ENCODE results near the gene DEFB127.

DEFB127 gene

DNA sequence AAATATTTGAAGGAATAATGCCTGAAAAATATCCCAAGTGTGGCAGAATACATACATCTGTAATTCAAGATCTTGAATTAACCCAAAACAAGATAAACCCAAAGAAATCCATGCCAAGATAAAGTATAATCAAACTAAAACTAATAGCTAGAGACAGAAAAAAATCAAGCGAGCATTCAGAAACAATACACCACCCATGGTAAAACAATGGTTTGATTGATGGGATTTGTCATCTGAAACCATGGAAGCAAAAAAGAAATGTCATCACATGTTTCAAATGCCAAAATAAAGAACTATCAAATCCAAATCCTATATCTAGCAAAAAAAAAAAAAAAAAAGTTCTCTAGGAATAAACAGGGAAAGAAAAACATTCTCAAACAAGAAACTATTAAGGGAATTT, 5.1 kb upstream of the DEFB127 start:
- DNase-seq (ENCODE audit: low read depth), result no peak
- TF ChIP-seq, protein P1, sequence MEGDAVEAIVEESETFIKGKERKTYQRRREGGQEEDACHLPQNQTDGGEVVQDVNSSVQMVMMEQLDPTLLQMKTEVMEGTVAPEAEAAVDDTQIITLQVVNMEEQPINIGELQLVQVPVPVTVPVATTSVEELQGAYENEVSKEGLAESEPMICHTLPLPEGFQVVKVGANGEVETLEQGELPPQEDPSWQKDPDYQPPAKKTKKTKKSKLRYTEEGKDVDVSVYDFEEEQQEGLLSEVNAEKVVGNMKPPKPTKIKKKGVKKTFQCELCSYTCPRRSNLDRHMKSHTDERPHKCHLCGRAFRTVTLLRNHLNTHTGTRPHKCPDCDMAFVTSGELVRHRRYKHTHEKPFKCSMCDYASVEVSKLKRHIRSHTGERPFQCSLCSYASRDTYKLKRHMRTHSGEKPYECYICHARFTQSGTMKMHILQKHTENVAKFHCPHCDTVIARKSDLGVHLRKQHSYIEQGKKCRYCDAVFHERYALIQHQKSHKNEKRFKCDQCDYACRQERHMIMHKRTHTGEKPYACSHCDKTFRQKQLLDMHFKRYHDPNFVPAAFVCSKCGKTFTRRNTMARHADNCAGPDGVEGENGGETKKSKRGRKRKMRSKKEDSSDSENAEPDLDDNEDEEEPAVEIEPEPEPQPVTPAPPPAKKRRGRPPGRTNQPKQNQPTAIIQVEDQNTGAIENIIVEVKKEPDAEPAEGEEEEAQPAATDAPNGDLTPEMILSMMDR (conservative IDR thresholded peaks at IDR 0.05; ENCODE audit: low read depth, low read length), result no peak
- H3K4me3 ChIP-seq (ENCODE audit: low read length), result no peak overlapping the region

GRCh38 chr20:164618-165017, 7.4 kb downstream of the DEFB127 start:
- TF ChIP-seq, protein P1 (conservative IDR thresholded peaks at IDR 0.05; ENCODE audit: low read depth, low read length), result no peak
- DNase-seq (ENCODE audit: low read depth), result no peak
- no peak overlapping the region for H3K4me3 ChIP-seq (ENCODE audit: low read length)

DNA sequence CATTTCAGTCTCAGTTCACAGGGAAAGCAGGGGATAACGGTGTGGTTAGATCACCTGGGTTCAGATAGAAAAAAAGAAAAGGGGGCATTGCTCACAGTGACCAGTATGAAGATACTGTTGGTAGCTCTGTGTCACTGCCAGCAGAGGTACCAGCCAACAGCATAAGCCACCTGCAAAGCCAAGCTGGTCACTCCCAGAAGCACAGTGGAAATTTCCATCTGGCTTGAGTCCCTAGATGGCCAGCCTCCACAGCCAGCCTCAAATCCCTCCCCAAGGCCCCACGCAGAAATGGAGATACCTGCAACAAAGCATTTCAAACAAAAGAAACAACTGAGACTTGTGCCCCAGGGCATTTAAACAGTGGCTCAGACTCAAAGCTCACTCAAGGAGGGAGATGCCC, 11.6 kb downstream of the DEFB127 start:
- DNase-seq (ENCODE audit: low read depth), result no peak
- TF ChIP-seq, protein P1 (conservative IDR thresholded peaks at IDR 0.05; ENCODE audit: low read depth, low read length), result no peak
- no peak overlapping the region for H3K4me3 ChIP-seq (ENCODE audit: low read length)

- no peak overlapping the region for H3K4me3 ChIP-seq (ENCODE audit: low read length)
- DNase-seq (ENCODE audit: low read depth), result no peak
- TF ChIP-seq, protein P1 (conservative IDR thresholded peaks at IDR 0.05; ENCODE audit: low read depth, low read length), result no peak
These were observed 27.0 kb downstream of the DEFB127 start for GRCh38 chr20:184288-184687.

DNA sequence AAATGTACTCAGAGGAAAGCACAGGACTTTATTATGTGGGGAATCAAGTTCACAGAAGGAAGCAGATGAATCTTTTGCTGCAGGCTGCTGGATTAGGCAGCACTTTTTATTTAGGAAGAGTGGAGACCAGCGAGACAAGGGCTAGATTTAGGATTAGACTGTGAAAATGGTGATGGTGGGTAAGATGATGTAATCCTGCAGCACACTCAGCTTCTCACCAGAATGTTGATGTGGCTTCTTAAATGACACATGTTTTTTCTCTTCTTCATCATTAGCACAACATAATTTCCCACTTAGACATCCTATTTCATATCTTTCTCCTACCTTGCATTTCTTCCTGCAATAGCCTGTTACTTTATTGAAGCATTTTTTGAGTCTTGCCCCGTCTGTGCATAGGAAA, 30.5 kb downstream of the DEFB127 start:
- TF ChIP-seq, protein P1 (conservative IDR thresholded peaks at IDR 0.05; ENCODE audit: low read depth, low read length), result no peak
- DNase-seq (ENCODE audit: low read depth), result no peak
- no peak overlapping the region for H3K4me3 ChIP-seq (ENCODE audit: low read length)

GRCh38 chr20:189611-190010, 32.4 kb downstream of the DEFB127 start, which contains the start of gene DEFB128:
Gene DEFB128 (minus strand): TSS chr20:189711. CDS start chr20:189623, 88 bp downstream.
- H3K4me3 ChIP-seq (ENCODE audit: low read length), result no peak within 1 kb of the TSS
- TF ChIP-seq, protein P1 (conservative IDR thresholded peaks at IDR 0.05; ENCODE audit: low read depth, low read length), result no peak
- DNase-seq (ENCODE audit: low read depth), result no peak

- H3K4me3 ChIP-seq (ENCODE audit: low read length), result no peak overlapping the region
- TF ChIP-seq, protein P1 (conservative IDR thresholded peaks at IDR 0.05; ENCODE audit: low read depth, low read length), result no peak
- DNase-seq (ENCODE audit: low read depth), result no peak
These were observed 41.0 kb downstream of the DEFB127 start for GRCh38 chr20:198225-198624.
